Spleen (tissue), 11 donors: ENCODE data around the gene XPO6. TPM values are rescaled to one million over a fixed set of nuclear protein-coding genes. Genes with fewer than 3 reads are reported as not detected.

Experiments used
- DNase-seq: peaks from one replicate; pipeline ENCODE4 v3.0.0-alpha.2; 2020
- H3K27ac ChIP-seq, 8 donors: fragments of 200-600 bp; sonication (generic) in 7 of 8; 1 replicate in 4 of 8; 2 replicates in 4 of 8; pipeline versions ENCODE4 v1.5.0 to v1.8.0; 2016 to 2021; ENCODE audit warnings: inconsistent platforms in 4 of 8, mild to moderate bottlenecking in 4 of 8, moderate library complexity in 1 of 8
- H3K27me3 ChIP-seq, 7 donors: fragments of 200-600 bp; sonication (generic) in 6 of 7; replicated peaks in 1 of 7; 1 replicate in 4 of 7; 2 replicates in 3 of 7; pipeline versions ENCODE4 v1.5.0 to v1.8.0; 2016 to 2021; ENCODE audit warnings: inconsistent platforms in 3 of 7, mild to moderate bottlenecking in 1 of 7
- H3K36me3 ChIP-seq, 6 donors: fragments of 200-600 bp; sonication (generic) in 5 of 6; 1 replicate in 4 of 6; 2 replicates in 2 of 6; pipeline versions ENCODE4 v1.5.0 to v1.8.0; 2016 to 2021; ENCODE audit warnings: inconsistent platforms in 2 of 6
- H3K4me1 ChIP-seq, 6 donors: fragments of 200-600 bp; sonication (generic) in 5 of 6; 1 replicate in 3 of 6; 2 replicates in 3 of 6; pipeline versions ENCODE4 v1.5.0 to v1.8.0; 2016 to 2021; ENCODE audit warnings: inconsistent platforms in 3 of 6
- H3K4me3 ChIP-seq, 8 donors: fragments of 200-600 bp; sonication (generic) in 7 of 8; 1 replicate in 4 of 8; 2 replicates in 4 of 8; pipeline versions ENCODE4 v1.5.0 to v1.8.0; 2016 to 2021; ENCODE audit warnings: inconsistent platforms in 4 of 8, mild to moderate bottlenecking in 4 of 8, moderate library complexity in 2 of 8
- H3K9me3 ChIP-seq, 8 donors: fragments of 200-600 bp; sonication (generic) in 7 of 8; 1 replicate in 4 of 8; 2 replicates in 4 of 8; pipeline versions ENCODE4 v1.5.0 to v1.8.0; 2016 to 2021; ENCODE audit warnings: inconsistent platforms in 4 of 8
- POLR2A ChIP-seq, 3 donors: fragments of 450-650 bp; IDR thresholded peaks; one replicate each; pipeline ENCODE4 v1.5.1; 2017; ENCODE audit warnings: antibody characterized with exemption in 3 of 3, mild to moderate bottlenecking in 1 of 3
- POLR2AphosphoS5 ChIP-seq, 3 donors: sonication (generic); formaldehyde crosslinking; IDR thresholded peaks; one replicate each; pipeline ENCODE4 v1.5.1; 2017; ENCODE audit warnings: antibody characterized with exemption in 3 of 3
- WGBS, 5 donors: extraction: QIAGEN DNeasy Blood & Tissue Kit in 3 of 5; methylation state at CpG; one replicate each; pipeline versions ENCODE4 v1.1.5 to v1.1.7; 2013 to 2018; 5-methylcytosine and 5-hydroxymethylcytosine counted together
- intact Hi-C: fragments of 100-400 bp; cut with DNase I; formaldehyde crosslinking; loops from one replicate; pipeline ENCODE4 v1.15.0; 2023; ENCODE audit warnings: low total_unique reads
- polyA plus RNA-seq, 3 donors: library from polyadenylated mRNA; stranded (reverse); fragments of 200-250 nt; gene quantifications; one replicate each; pipeline ENCODE4 v1.2.1, GENCODE V29; 2013
- total RNA-seq, 7 donors: library from RNA; depleted of rRNA in 3 of 7; stranded (reverse); fragments of >200 nt in 3 of 7; fragmentation: NEBNext Ultra II Directional in 4 of 7; extraction: Animal tissue kit (Norgen Biotek cat#: 25700) in 4 of 7; gene quantifications; one replicate each; pipeline versions ENCODE4 v1.1.0 to v1.2.1, GENCODE V29; 2016 to 2021
- TF ChIP-seq, protein P1 (sequence below), 11 experiments: fragments of 200-600 bp in 7 of 11; fragments of 450-650 bp in 4 of 11; sonication (generic) in 4 of 11; IDR thresholded peaks in 8 of 11; conservative IDR thresholded peaks in 3 of 11; 1 replicate in 7 of 11; 2 replicates in 4 of 11; pipeline versions ENCODE4 v1.4.0 to v1.8.0; 2016 to 2021; ENCODE audit warnings: antibody characterized with exemption in 11 of 11, inconsistent platforms in 4 of 11, mild to moderate bottlenecking in 1 of 11
- donor health status: healthy with polysubstance abuse.
- donor health status: DM: no; HTN: no; CAD: no; lungs with moderate emphysema.
- donor health status: DM: no; HTN: no; CAD: no.
- donor health status: Bipolar disorder and iron deficiency.
- donor health status: healthy.
- donor health status: DM: no; HTN: no; CAD: no.
- donor health status: DM: yes; HTN: yes; CAD: no.

The XPO6 gene
- total and polyA plus RNA-seq, 10 donors, result 96.9 to 517 (median 302) TPM

DNA sequence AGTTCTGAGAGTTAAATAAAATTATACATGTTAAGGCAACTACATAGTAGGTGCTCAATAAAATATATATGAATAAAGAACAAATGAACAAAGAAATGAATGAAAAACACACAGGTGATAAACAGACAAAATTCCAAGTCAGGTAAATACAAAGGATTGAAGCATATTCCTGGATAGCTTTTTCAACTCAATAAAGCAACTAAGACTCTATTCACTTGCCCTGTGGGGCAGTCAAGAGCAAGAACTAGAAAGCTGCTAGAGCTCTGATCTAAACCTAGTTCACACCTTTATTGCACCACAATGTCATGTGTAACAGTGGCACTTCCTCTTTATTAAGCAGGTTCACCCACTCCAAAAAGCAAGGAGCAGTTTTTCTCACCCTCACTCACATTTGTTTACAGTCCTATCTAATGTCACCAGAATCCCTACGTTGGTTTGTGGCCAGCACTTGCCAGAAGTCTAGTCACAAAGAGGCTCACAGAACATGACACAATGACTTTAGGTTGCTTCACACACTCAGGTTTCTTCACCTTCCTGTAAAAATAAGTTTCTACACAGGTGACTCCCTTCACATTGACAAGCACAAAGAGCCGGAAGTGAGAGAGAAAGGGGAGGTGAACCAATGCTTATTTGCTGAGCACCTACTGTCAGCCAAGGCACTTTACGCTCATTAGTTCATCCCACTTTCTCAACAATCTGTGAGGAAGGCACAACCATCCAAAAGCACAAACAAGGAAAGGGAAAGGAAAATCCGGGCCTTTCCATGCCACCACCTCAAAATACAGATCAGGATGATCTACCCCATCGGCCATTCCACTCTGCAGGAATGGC lies 70.8 kb downstream of the XPO6 start:
- H3K36me3 ChIP-seq, result peaks cover 0 to 89% (median 12%) of the 10 kb centered on the region in 6 donors
- 47 to 51% (median 48%) methylated on average over 5 of the region's 5 CpGs for WGBS, 5 donors
- peak overlapping the region; percentile 82 to 98 (median 96) for H3K27ac ChIP-seq
- TF ChIP-seq POLR2A (IDR thresholded peaks at IDR 0.05), result no peak
- TF ChIP-seq, protein P1, sequence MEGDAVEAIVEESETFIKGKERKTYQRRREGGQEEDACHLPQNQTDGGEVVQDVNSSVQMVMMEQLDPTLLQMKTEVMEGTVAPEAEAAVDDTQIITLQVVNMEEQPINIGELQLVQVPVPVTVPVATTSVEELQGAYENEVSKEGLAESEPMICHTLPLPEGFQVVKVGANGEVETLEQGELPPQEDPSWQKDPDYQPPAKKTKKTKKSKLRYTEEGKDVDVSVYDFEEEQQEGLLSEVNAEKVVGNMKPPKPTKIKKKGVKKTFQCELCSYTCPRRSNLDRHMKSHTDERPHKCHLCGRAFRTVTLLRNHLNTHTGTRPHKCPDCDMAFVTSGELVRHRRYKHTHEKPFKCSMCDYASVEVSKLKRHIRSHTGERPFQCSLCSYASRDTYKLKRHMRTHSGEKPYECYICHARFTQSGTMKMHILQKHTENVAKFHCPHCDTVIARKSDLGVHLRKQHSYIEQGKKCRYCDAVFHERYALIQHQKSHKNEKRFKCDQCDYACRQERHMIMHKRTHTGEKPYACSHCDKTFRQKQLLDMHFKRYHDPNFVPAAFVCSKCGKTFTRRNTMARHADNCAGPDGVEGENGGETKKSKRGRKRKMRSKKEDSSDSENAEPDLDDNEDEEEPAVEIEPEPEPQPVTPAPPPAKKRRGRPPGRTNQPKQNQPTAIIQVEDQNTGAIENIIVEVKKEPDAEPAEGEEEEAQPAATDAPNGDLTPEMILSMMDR (IDR thresholded peaks at IDR 0.05 in 8 of 11, conservative IDR thresholded peaks at IDR 0.05 in 3 of 11), result peak in 8 of 11 experiments; percentile 14 to 59 (median 44)
- TF ChIP-seq POLR2AphosphoS5 (IDR thresholded peaks at IDR 0.05), result peak in 1 of 3 donors; percentile 89
- peaks cover 35 to 100% (median 86%) of the 10 kb centered on the region in 6 donors for H3K4me1 ChIP-seq
- no peaks in the 10 kb centered on the region for H3K27me3 ChIP-seq
- H3K9me3 ChIP-seq, result no peaks in the 10 kb centered on the region
- peak overlapping the region in 5 of 8 donors; percentile 8 to 64 (median 19) for H3K4me3 ChIP-seq
- intact Hi-C loops, result no loop called here
- no peak for DNase-seq

DNA sequence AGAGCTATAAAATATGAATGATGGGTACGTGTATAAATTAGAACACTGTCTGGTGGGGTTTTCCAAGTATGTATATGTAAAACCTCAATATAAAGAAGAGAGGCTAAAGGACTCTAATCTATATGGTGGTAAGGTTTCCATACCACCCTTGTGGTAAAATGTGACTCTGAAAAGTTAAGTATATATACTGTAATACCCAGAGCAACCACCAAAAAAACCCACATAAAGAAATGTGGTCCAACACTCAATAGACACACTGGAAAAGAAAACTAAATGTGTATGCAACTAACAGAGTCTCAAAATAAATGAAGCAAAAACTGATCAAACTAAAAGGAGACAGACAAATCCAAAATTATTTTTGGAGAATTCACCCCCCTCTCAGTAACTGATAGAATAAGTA lies 72.2 kb downstream of the XPO6 start:
- 59 to 73% (median 67%) methylated on average over 1 of the region's 1 CpG for WGBS, 5 donors
- Histone ChIP-seq H3K27me3 (no peaks in the 10 kb centered on the region), H3K27ac (peak overlapping the region; percentile 16 to 98 (median 96)), H3K4me3 (peak overlapping the region in 1 of 8 donors; percentile 41), H3K36me3 (peaks cover 0 to 89% (median 14%) of the 10 kb centered on the region in 6 donors), H3K9me3 (no peaks in the 10 kb centered on the region), H3K4me1 (peaks cover 35 to 93% (median 74%) of the 10 kb centered on the region in 6 donors)
- DNase-seq, result no peak
- intact Hi-C loops, result loop anchor here (5.0 kb wide), 1 partner anchor 78 kb away; no protein-coding TSS in a partner anchor
- TF ChIP-seq, protein P1 (IDR thresholded peaks at IDR 0.05 in 8 of 11, conservative IDR thresholded peaks at IDR 0.05 in 3 of 11), result peak in 2 of 11 experiments; percentile 18 to 30
- no peak for TF ChIP-seq POLR2A (IDR thresholded peaks at IDR 0.05)
- TF ChIP-seq POLR2AphosphoS5 (IDR thresholded peaks at IDR 0.05), result no peak

DNA sequence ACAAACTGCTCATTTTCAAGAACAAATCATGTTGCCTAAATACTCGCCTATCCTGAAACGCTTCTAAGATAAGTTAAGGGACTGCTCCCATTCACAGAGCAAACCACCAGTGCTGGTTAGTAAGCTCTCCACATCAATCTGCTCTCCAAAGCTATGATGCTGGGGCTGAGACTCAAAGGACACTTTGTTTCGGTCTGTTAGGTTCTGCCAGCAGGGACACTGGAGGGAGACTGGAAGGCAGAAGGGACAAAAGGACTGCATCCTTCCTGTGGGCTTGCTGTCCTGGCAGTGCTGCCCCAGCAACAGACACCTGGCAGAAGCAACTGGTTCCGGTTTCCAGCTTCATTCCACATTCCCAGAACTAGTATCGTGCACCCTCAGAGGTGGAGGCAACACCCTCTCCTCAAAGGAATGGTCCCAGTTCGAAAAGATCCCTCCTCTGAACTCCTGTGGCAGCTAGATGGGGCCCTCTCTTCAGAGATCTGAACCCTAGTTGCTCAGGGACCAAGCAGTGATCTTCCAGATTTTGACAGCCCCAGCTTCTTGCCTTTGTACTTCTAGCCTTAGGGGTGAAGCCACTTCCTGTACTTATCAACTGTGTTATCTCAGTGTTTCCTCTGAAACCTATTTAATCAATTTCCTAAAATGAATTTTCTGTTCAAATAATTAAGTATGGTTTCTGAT lies 74.9 kb downstream of the XPO6 start:
- peaks cover 21 to 66% (median 48%) of the 10 kb centered on the region in 6 donors for H3K4me1 ChIP-seq
- 72 to 96% (median 78%) methylated on average over 6 of the region's 6 CpGs for WGBS, 5 donors
- H3K36me3 ChIP-seq, result peaks cover 0 to 94% (median 39%) of the 10 kb centered on the region in 6 donors
- no peaks in the 10 kb centered on the region for H3K27me3 ChIP-seq
- no peak for DNase-seq
- no peak overlapping the region for H3K4me3 ChIP-seq
- H3K27ac ChIP-seq, result peak overlapping the region; percentile 39 to 98 (median 78)
- no peaks in the 10 kb centered on the region for H3K9me3 ChIP-seq
- intact Hi-C loops, result loop anchor here (5.0 kb wide), 1 partner anchor 80 kb away; no protein-coding TSS in a partner anchor
- TF ChIP-seq POLR2AphosphoS5 (IDR thresholded peaks at IDR 0.05) (peak in 1 of 3 donors; percentile 50), POLR2A (IDR thresholded peaks at IDR 0.05) (no peak)
- TF ChIP-seq, protein P1 (IDR thresholded peaks at IDR 0.05 in 8 of 11, conservative IDR thresholded peaks at IDR 0.05 in 3 of 11), result peak in 10 of 11 experiments; percentile 19 to 54 (median 35)
